A172 (cell line): ENCODE measurements around the gene OGFR. TPM values are rescaled to one million over a fixed set of nuclear protein-coding genes. Genes with fewer than 3 reads are reported as not detected.
"Not testable (repeated sequence)": the region's sequence is repeated elsewhere in the genome, so short reads cannot be mapped to it uniquely, and the experiment has no call there.

Experiments
- DNase-seq: peaks from one replicate; pipeline ENCODE4 v3.0.0-alpha.2; 2015; ENCODE audit warnings: low spot score
- total RNA-seq: library from RNA; depleted of rRNA; stranded (reverse); fragments of >200 nt; shearing (Covaris generic); gene quantifications from 2 replicates; pipeline ENCODE4 v1.2.3, GENCODE V29; 2014

OGFR gene
- total RNA-seq, 1 experiment from 2014 or later = 66.0 TPM

GRCh38 chr20:62838128-62838891, 33.7 kb downstream of the OGFR start:
- no peak for DNase-seq

GRCh38 chr20:62839261-62839660, 34.6 kb downstream of the OGFR start:
- DNase-seq = no peak

DNA sequence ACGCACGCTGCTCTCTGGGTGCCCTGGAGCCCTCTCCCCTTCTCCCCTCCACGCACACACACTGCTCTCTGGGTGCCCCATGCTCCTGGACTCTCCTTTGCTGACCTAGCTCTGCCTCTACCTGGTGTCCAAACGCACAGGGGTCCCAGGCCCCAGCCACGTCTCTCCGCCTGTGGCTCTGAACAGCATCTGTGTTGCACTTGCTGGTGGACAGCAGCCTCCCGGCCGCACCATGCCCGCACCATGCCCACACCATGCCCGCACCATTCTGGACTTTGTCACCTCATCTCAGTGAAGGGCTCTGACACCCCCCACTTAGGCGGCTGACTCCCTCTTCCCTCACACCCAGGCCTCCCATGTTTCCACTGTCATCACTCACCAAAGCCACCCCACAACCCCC, 35.2 kb downstream of the OGFR start:
- no peak for DNase-seq

DNA sequence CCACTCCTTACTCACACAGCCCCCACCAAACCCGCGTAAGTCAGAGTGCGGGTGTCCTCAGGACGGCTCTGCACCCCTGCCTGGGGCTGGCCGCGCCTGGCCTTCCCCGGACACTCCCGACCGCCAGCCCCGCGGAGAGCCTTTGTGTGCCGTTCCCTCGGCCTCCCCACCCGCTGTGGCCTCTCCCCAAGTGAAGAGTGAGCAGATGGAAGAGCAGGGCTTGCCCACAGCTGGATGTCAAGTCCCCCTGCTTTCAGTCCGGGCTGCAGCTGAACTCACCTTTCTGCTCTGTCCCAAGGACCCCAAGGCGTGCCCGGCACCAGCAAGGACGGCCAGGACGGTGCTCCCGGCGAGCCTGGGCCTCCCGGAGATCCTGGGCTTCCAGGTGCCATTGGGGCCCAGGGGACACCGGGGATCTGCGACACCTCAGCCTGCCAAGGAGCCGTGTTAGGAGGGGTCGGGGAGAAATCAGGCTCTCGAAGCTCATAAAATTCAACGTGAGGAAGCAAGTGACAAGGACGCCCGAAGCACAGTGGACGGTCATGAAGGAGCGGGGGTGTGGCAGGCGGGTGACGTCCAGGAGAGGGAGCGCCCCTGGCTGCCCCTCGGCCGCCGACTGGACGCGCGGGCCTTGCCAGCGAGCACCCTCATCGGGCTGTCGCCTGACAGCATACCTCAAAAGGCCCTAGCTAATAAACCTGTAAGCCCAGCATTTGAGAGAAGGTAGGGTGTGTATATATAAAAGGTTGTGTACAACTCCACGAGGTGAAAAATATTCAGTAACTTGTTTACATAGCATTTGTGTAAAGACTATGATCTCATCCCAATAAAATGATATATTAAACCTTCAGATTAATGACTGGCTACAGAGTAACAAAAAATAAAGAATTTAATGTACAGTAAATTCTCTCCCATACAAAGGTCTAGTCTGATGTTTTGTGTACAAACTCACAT, 35.9 kb downstream of the OGFR start:
- no peak for DNase-seq

DNA sequence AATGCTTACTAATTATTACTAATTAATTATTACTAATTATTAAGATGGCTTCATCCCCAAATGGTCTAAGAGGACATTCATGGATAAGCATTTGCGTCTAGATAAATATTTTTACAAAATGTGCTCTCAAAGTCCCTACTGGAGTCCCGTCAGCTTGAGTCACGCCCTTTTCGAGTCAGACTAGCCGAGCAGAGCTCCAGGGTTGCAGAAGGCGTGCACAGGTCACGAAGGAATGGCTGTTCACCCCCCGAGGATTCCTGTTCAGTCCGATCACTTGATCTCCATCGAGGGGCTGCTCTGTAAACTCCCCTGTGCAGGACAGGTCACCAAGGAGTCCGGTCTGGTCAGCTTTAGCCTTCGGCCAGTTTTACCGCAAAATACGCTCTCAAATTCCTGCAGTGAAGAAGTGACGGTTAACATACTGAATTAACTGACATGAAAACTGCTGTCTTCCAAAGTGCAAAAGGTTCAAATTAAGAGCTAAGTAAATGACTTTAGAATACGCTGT, 37.1 kb downstream of the OGFR start:
- DNase-seq = no peak

DNA sequence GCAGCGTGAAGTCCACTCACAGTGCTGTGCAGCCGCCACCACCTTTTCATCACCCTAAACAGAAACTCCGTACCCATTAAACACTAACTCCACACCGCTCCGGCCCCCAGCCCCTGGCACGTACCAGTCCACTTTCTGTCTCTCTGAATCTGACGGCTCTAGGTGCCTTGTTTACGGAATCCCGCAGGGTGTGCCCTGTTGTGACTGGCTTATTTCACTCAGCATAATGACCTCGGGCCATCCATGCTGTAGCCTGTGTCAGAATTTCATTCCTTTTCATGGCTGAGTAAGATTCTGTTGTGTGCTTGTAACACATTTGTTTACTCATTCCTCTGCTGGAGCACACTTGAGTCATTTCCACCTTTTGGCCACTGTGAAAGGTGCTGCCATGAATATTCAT, 39.0 kb downstream of the OGFR start:
- no peak for DNase-seq

GRCh38 chr20:62844182-62844581, 39.5 kb downstream of the OGFR start:
- DNase-seq = no peak

- no peak for DNase-seq
Measured at GRCh38 chr20:62845416-62846160, 41.0 kb downstream of the OGFR start.

DNA sequence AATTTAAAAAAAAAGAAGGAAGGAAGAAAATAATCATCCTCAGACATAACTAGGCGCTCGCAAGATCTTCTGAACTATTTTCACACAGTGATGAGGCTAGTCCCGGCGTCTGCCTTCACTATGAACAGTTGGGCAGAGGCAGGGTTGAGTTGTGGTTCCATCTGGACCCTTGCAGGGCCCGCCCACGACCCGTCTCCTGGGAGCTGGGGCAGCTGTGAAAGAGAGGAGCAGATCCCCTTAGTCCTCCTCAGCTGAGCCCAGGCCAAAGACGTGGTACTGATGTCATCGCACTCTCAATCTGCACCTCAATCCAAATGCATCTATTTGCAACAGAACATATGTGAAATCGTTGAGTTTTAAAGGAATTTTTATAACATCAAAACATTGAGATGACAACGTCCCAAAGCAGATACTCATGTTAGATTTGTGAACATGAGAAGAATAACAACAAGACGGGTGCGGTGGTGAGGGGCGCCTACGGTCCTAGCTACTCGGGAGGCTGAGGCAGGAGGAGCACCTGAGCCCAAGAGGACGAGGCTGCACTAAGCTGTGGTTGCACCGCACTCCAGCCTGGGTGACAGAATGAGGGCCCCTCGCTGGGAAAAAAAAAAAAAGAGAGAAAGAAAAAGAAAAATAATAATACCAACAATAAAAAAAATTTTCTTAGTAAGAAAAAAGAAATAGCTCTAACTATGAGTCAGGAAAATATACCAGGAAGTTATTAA, 41.7 kb downstream of the OGFR start:
- no peak for DNase-seq

DNA sequence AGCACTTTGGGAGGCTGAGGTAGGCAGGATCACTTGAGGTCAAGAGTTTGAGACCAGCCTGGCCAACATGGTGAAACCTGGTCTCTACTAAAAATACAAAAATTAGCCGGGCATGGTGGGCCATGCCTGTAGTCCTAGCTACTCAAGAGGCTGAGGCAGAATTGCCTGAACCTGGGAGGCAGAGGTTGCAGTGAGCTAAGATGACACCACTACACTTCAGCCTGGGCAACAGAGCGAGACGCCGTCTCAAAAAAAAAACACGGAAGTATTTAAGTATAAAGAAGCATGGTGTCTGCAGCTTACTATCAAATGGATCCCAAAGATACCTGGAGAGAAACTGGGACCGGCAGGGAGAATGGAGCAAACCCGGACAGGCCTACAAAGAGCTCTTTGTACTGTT, 44.3 kb downstream of the OGFR start:
- not testable (repeated sequence) for DNase-seq

GRCh38 chr20:62849431-62849830, 44.8 kb downstream of the OGFR start:
- no peak for DNase-seq

DNA sequence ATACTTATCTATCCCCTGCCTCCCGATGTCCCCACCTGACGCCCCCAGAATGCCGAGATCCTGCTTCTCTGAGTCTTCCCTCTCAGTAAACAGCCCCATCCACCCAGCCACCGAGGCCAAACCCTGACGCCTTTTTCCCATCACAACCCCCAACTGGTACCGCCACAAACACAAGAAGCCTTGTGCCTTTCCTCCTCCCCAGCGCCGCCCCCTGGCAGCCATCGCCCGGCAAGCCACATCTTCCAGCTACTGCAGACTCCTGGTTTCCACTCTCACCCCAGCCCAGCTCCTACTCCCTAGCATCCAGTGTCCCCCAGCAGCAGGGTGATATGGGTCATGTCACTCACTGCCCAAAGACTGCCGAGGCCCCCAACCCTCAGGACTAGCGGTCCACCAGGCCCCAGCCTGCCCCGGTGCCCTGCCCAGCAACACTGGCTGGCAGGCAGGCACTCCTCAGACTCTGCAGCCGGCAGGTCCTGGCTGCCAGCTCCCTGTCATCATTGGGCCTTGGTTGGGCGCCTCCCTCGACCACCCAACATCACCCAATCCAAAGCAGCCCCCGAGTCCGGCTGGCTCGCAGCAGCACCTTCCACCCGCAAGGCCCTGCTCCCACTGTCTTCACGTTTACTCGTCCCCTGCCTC, 45.8 kb downstream of the OGFR start:
- no peak for DNase-seq

DNA sequence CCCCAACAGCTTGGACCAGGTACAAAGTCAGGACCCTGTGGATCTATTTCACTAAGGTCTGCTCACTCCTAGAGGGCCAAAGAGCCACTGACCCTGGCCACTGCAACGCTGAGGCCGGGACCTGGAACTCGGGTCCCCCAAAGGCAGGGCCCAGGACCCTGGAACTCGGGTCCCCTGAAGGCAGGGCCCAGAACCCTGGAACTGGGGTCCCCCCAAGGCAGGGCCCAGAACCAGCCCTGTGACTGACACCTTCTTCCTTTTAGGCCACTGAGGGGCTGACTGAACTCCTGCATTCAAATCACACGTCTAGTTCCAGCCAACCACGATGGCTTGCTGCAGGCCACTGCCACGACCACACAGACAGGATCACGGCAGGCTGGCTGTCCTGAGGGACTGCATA, 47.6 kb downstream of the OGFR start:
- no peak for DNase-seq

DNA sequence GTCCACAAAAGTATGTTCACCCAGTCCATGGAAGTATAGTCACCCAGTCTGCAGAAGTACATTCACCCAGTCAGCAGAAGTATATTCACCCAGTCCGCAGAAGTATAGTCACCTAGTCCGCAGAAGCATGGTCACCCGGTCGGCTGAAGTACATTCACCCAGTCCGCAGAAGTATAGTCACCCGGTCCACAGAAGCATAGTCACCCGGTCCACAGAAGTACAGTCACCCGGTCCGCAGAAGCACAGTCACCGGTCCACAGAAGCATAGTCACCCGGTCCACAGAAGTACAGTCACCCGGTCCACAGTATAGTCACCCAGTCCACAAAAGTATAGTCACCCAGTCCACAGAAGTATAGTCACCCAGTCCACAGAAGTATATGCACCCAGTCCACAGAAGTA, 48.2 kb downstream of the OGFR start:
- DNase-seq = no peak

DNA sequence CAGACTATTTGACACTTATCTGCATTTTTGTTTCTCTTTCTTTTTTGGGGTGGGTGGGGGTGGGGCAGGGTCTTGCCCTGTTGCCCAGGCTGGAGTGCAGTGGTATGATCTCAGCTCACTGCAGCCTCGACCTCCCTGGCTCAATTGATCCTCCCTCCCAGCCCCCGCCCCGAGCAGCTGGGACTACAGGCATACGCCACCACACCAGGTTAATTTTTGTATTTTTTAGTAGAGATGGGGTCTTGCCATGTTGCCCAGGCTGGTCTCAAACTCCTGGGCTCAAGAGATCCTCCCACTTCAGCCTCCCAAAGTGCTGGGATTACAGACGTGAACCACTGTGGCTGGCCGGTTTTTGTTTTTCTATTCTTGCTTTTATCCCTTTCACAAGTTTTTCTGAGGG, 48.7 kb downstream of the OGFR start:
- DNase-seq = not testable (repeated sequence)

DNA sequence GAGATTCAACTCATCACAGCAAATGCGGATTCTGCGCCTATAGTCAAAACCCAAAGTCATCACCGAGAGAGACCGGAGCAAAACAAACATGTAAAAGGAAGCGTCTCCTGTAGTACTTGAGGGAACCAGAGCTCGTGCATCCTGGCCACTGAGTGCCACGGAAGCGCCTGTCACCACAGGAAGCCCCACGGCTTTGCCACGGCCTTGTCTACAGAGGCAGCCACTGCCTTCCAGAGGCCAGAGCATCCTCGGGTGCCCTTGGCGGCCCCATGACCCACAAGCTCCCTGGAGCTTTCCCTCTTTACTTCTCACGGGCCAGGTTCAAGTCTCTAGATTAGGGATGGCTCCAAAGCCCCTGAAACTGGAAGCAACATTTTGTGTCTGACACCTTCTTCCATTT, 49.5 kb downstream of the OGFR start:
- DNase-seq = no peak

GRCh38 chr20:62855120-62855519, 50.5 kb downstream of the OGFR start:
- no peak for DNase-seq

DNA sequence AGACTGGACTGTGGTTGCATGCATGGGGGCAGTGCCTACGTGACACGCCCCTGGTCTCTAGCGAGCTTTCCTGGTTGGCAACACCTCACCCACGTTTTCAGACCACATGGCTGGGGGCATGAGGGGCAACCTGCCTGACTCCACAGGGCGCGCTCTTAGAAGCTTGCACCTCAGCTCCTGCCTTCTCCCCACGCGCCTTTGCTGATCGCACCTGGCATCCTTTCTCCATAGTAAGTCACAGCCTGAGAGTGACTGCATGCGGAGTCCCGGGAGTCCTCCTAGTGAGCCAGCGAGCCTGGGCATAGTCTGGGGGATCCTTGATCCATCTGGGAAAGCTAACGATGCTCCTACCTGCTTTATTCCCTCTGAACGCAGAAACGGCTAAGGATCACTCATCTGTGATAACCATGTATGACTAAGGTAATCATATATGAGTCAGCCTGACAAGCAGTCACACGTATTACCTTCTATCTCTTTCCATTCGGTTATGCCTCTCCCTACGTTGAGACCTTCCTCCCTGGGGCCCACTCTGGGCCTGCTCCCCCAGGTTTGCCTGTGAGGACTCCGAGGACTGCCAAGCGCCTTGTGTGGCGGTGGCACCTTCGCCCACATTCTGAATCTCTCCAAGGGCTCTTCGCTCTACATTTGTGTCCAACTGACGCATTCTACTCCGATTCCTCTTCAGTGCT, 52.4 kb downstream of the OGFR start:
- DNase-seq = peak; percentile 18

DNA sequence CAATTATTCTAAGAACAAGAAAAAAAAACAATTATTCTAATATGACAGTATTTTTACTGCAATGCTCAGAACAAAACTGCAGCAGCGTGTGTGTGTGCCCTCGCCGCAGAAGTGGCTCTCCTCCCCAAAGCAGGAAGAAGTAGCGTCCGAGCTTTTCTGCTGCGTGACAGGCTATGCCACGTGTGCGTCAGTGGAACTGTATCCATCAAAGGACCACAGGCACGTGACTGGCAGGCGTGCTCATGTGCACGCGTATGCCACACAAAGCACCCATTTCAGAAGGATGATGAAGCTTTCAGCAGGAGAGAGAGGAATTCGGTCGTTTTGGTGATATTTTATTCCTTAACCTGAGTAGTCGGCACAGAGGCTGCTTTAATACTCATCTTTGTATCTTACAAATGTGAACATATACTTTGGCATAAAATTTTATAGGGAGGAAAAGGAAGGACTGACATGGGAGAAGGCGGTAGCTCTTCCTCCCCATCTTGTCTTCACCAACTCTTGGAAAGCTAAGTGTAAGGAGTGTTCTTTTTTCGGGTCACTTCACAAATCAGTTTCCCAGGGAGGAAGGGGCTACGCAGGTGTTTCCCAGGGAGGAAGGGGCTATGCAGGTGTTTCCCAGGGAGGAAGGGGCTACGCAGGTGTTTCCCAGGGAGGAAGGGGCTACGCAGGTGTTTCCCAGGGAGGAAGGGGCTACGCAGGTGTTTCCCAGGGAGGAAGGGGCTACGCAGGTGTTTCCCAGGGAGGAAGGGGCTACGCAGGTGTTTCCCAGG, 53.6 kb downstream of the OGFR start:
- DNase-seq = no peak
